Caki2 (cell line): ENCODE measurements around the gene FAM169A. TPM values are rescaled to one million over a fixed set of nuclear protein-coding genes. Genes with fewer than 3 reads are reported as not detected.
"Not testable (repeated sequence)": the region's sequence is repeated elsewhere in the genome, so short reads cannot be mapped to it uniquely, and the experiment has no call there.

Source experiments
- DNase-seq: peaks from one replicate; pipeline ENCODE4 v3.0.0-alpha.2; 2015; ENCODE audit warnings: low read depth
- in situ Hi-C: cut with HindIII; loops from 2 replicates; pipeline ENCODE4 v1.10.0; 2016; ENCODE audit warnings: low sequenced_read_pairs, low pct_unique_long_range_greater_than_20kb, mixed read lengths
- total RNA-seq: library from RNA; depleted of rRNA; stranded (reverse); fragments of >200 nt; shearing (Covaris generic); gene quantifications from 2 replicates; pipeline ENCODE4 v1.2.3, GENCODE V29; 2014; ENCODE audit warnings: low replicate concordance; rRNA removed

The FAM169A gene, protein sequence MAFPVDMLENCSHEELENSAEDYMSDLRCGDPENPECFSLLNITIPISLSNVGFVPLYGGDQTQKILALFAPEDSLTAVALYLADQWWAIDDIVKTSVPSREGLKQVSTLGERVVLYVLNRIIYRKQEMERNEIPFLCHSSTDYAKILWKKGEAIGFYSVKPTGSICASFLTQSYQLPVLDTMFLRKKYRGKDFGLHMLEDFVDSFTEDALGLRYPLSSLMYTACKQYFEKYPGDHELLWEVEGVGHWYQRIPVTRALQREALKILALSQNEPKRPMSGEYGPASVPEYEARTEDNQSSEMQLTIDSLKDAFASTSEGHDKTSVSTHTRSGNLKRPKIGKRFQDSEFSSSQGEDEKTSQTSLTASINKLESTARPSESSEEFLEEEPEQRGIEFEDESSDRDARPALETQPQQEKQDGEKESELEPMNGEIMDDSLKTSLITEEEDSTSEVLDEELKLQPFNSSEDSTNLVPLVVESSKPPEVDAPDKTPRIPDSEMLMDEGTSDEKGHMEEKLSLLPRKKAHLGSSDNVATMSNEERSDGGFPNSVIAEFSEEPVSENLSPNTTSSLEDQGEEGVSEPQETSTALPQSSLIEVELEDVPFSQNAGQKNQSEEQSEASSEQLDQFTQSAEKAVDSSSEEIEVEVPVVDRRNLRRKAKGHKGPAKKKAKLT
- 2.0 and 10.0 TPM in 2 replicates for total RNA-seq

DNA sequence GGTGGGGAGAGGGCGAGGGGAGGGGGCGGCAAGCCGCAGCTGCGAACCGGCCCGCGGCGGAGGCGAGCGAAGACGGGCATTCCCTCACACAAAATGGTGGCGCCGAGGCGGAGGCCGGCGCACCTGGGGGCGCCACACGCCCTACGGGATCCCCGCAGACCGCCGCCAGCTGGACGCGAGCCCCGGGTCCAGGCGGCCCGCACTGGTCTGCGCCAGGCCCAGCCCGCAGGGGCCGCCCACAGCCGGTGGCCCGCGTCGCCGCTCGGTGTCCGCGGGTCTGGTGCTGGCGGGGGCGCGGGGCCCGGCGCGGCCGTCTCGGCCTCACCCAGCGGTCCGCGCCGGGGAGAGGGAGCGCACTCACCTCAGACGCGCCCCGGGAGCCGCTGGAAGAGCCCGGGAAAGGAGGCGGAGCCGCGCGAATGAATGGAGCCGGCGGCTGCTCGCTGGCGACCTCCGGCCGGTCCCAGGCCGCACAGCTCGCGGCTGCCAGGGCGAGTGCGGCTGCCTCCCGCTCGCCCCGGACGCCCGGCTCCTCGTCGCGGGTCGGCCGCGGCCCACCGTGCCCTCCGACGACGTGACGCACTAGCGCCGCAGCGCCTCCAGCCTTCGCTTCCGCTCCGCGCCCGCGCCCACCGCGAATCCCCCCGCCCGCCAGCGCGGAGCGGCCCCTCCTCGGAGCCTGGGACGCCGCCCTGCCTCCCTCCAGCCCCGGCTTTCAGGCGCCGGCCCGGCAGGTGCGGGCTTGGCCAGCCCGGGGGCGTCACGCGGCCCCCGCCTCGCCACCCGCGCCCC is at the start of gene FAM169A:
FAM169A (minus strand) TSS at position 584 of the 792 bp plus-strand sequence. CDS start 24,711 bp downstream, outside the sequence.
- peak; percentile 60 for DNase-seq
- in situ Hi-C loops = no loop called here

GRCh38 chr5:74915488-74915887 is 49.3 kb upstream of the FAM169A start:
- DNase-seq = no peak
- in situ Hi-C loops = no loop called here

DNA sequence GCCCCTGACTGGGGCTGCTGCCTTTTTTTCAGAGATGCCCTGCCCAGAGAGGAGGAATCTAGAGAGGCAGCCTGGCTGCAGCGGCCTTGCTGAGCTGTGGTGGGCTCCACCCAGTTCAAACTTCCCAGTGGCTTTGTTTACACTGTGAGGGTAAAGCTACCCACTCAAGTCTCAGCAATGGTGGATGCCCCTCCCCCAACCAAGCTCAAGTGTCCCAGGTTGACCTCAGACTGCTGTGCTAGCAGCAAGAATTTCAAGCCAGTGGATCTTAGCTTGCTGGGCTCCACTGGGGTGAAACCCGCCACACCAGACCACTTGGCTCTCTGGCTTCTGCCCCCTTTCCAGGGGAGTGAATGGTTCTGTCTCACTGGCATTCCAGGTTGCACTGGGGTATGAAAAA is 45.2 kb upstream of the FAM169A start:
- in situ Hi-C loops, DNase-seq: not testable (repeated sequence)

- DNase-seq, in situ Hi-C loops: not testable (repeated sequence)
These were observed 43.7 kb upstream of the FAM169A start for GRCh38 chr5:74909888-74910287.

- in situ Hi-C loops = not testable (repeated sequence)
These were observed 42.0 kb upstream of the FAM169A start for GRCh38 chr5:74908237-74908636.

GRCh38 chr5:74904713-74905112 is 38.5 kb upstream of the FAM169A start:
- DNase-seq, in situ Hi-C loops: not testable (repeated sequence)

More at GRCh38 chr5:74908237-74908636, 42.0 kb upstream of the FAM169A start:
- not testable (repeated sequence) for DNase-seq

- no peak for DNase-seq
- in situ Hi-C loops = no loop called here
These were observed 37.1 kb upstream of the FAM169A start for GRCh38 chr5:74903165-74903787.

- no peak for DNase-seq
- in situ Hi-C loops = no loop called here
These were observed 30.9 kb upstream of the FAM169A start for GRCh38 chr5:74897049-74897448.

DNA sequence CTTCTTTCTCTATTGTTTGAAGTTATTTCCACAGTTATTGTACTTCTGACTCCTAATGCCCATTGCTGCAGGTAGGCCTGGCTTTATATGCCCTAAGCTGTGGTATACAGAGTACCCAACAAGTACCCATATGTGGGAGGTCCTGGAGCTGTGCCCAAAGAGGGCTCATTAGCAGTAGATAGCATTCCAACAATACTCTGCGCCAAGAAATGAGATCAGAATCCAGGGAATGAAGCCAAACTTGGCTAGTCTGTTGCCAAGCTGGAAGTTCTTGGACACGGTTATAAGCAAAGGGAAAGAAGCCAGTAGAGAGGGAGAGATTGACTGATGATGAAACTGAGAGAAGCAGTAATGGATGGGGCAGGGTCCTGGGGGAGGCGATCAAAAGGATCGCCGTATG is 29.7 kb upstream of the FAM169A start:
- in situ Hi-C loops = no loop called here
- DNase-seq = peak; percentile 38

GRCh38 chr5:74894351-74894750 is 28.2 kb upstream of the FAM169A start:
- no peak for DNase-seq
- in situ Hi-C loops = no loop called here

DNA sequence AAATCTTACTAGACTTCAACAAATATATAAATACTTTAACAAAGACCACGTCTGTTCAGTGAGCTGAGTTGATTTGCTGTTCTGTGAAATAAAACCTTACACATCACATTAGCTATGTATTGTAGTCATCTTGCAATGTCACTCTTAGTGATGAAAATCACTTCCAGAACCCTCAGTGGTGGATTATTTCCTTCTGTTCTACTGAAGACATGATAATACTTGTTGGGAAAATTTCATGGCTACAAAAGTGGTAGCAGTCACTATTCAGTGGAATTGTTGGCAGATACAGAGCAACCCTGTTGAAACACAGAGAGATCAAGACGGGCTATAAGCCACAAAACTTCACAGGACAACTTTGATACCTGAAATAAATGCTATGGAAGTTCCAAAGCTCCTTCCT is 26.7 kb upstream of the FAM169A start:
- DNase-seq = no peak
- in situ Hi-C loops = no loop called here

DNA sequence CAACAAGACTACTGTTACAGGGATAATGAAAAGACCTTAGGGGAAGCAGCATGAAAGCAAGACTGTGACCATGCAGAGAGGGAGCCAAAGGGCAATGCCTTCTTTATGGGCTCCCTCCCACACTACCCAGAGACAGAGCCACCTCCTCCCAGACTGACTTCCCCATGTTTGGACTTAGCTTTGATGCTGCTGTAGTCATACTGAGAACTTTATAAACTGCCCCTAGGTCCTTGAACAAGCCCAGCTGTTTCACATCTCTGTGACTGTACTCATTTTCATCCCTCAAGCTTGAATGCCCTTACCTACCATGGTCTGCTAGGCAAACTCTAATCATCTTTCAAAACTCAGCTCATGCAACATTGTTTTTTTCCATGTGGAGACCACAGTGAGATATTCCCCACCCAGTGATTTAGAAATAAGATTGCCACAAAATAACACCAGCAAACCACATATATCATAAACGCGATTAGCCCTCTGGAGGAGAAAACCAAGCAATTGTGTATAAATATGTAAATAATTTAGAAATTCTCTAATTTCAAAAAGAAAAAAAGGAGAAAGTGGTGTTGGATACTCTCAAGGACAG is 23.4 kb upstream of the FAM169A start:
- no peak for DNase-seq
- in situ Hi-C loops = no loop called here

DNA sequence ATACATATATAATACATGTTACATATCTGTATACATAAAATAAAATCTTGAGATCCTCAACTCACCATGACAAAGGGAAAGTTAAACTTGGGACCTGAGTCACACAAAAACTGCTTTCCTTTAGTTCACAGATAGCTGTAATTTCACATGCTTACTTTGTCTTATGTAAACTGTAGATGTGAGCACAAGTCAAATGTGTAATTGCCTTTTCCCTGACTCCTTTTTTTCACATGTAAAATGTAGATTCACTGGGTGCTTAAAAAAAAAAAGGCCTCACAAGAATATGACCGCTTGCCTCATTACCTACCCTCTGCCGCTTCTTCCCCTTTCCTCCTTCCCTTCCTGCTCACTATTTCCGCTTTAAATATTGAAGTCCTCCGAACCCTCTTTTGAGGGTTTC is 21.9 kb upstream of the FAM169A start:
- DNase-seq = no peak
- in situ Hi-C loops = no loop called here

- DNase-seq = peak; percentile 75
- in situ Hi-C loops = no loop called here
These were observed 19.0 kb upstream of the FAM169A start for GRCh38 chr5:74885170-74885569.

GRCh38 chr5:74882379-74883134 is 16.4 kb upstream of the FAM169A start:
- in situ Hi-C loops, DNase-seq: not testable (repeated sequence)

GRCh38 chr5:74877624-74878304 is 11.6 kb upstream of the FAM169A start:
- in situ Hi-C loops = no loop called here
- no peak for DNase-seq
